ENCODE results near the gene CDH4.
A peak's percentile ranks its signal among the peaks of the same experiment; 100 is the strongest.

Gene CDH4

DNA sequence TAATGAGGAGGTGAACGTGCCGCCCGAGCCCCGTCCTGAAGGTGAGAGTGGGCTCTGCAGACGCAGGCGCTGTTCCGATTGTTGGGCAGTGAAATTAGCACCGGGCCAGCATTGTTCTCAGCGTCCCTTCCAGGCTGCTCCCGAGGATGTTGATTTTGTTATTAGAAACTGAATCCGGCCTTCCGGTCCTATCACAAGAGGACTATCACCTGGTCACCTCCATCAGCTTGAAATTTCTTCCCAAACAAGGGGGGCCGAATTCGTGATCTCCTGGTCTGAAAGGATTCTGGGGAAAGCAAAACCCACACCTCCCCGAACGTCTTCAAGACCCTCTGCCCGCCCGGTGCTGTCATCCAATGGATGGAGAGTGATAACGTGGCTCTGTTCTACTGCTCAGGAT is 627.6 kb downstream of the CDH4 start:
- DNase-seq = no peak

DNA sequence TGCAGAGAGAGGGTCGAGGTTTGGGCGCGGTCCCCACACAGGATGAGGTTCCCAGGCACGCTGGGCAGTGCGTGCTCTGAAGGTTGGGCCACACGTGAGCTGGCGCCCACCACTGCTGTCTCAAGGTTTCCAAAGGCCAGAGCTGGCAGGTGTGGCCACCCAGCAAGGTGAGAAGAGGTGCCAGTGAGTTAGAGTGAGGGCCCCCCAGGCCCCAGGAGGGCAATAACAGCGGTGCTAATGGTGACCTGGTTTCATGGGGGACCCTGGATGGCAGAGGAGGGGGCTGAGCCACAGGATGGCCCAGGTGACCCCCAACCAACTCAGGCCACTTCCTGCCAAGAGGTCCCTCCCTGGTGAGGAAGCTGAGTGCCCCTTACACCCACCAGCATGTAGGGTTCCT is 628.6 kb downstream of the CDH4 start:
- no peak for DNase-seq

DNA sequence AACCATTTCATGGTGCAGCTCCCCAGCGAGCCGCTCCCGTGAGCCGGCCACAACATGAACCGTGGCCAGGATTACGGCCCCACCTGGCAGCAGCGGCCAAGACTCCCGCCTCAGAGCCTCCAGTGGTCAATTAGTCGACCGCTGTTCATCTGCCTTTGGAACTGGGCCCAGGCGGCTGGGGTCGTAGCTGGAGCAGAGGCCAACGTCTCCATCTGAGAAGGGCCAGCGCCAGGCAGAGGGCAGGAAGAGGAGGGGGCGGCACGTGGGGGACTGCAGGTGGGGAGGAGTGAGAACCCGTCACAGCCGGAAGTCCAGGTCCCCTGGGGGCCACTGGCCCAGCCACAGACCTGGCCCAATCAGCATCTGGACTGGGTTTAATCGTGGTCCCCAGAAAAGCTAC is 629.4 kb downstream of the CDH4 start:
- DNase-seq = no peak

DNA sequence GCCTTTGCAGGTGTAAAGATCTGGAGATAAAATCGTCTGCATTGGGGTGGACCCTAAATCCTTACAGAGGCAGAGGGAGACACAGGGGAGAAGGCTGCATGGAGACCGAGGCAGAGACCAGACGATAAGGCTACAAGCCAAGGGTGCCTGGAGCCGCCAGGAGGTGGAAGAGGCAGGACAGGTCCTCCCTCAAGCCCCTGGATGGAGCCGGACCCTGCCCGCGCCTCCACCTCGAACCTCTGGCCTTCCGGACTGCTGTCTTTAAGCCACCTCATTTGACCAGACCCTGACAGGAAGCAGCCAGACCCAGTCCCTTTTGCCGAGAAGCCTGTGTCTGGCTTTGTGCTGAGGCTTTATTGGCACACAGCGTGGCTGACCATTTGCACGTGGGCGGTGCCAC is 629.8 kb downstream of the CDH4 start:
- DNase-seq = no peak

DNA sequence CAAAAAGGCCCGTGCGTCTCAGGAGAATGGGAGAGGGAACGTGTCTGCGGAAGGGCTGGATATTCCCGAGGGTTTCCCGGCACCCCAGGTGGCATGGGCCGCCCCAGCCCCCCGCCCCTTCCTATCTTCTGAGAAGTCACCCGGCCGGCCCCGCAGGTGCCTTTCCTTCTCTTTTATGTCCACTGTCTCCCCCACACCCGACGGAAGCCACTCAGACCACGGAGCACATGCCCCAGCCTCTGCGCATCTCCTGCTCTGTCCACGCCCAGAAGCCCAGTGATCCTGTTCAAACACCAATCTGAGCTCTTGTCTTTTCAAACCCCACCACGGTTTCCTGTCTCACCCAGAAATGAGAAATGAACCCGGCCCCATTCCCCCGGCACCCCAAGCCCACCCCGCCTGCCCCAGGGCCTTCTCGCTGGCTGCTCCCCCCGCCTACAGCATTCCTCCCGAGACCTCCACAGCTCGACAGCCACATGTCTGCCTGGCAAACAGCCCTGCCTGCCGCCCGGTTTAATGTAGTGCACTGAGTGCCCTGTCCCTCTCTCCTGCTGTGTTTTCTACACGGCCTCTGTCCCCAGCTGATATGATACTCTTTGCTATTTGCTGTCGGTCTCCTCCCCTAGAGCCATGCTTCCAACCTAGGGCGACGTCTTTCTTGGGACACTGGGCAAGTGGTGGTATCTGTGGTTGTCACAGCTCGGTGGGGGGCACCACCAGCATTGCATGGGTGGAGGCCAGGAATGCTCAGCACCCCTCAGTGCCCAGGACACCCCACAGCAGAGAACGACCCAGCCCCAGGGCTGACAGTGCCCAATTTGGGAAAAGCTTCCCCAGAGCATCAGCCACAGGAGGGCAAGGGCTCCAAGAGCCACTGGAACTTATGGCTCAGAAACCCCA is 630.9 kb downstream of the CDH4 start:
- no peak for DNase-seq

DNA sequence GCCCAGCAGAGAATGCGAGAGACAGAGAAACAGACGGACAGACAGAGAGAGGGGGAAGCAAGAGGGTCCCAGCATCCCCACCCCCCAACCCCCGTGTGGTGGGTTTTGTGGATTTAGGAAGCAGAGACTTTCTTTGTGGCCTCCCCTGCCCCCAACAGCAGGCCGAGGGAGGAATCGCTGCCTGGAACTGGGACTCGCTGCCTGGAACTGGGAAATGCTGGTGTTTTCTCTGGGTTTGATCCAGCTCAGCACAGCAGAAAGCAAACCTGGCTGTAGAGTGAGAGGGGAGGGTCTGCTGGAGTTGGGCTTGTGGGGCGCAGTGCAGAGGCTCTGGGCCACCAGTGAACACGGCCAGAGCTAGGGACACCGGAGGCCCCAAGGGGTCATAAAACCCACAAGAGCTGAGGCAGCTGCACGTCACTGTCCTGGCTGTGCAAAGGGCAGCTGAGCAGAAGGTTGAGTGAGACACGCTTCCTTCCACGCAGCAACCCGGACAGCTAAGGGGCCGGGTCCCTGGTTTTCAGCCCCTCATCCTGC is 631.9 kb downstream of the CDH4 start:
- no peak for DNase-seq

DNA sequence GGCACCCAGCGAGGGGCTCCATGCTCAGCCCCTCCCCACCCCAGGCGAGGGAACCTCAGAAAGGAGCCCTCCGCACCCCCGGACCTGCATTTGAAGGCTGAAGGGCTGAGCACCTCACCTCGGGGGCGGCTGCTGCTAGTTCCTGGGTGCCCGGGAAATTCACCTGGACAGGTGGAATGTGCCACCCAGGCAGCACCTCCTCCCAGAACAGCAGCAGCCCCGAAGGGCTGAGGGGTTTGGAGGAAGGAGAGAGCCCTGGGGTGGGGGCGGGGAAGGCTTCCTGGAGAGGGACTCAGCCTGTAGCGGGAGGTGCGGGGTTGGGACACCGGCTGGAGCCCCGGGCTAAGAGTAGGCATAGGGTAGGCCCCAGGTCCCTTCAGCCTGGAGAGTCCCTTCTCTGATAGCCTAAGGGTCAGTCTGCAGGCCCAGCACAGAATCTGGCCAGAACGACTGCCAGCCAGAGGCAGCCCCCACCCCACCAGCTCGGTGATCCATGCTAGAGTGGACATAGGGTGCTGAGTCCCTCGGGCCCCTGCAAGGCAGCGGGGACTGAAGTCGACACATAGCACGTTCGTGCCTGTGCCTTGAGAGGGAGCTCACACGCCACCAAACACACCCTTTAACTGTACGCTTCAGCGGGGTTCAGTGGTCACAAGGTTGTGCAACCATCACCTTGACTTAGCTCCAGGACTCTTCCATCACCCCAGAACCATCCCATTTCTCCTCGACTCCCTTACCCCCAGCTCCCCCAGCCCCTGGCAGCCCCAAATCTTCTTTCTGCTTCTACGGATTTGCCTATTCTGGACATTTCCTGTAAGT is 632.7 kb downstream of the CDH4 start:
- DNase-seq = no peak

DNA sequence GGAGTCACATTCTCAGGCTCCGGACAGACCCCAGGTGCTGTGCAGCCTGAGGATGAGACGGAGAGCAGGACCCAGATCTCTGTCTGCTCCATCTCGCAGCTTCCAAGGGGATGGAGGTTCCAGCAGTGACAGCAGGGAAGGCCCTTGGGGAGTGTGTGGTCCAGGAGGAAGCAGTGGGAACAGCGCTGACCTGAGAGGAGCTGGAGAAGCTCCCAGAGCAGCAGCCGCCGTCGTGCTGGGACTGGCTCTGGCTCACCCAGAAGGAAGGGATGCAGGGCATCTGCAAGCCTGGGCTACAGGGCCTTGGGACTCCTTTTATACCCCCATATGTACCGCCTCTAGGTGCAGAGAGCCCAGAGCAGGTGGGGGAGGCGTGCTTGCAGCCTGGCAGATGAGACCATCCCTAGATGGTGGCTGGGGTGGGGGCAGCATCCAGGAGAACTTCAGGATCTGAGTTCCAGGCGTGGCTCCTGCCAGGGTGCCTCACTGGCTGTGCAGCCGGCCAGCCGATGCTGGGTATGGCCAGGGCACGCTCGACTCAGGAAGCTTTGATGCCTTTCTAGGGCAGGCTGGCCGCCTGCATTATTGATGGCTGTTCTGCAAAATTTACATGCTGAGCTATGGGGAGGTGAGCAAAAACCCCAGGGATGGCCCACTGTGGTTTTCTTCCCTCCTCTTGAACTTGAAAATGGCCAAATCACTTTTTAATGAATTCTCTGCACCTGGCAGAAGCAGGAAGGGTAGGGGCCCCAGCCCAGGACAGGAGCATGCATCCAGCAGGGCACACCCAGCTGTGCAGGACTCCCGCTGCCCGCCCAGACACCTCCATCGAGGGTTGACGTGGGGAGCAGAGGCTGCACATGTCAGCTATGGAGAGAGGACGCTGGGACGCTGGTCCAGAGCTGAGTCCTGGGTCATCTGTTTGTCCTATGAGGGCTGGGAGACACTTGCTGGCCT is 634.0 kb downstream of the CDH4 start:
- no peak for DNase-seq

DNA sequence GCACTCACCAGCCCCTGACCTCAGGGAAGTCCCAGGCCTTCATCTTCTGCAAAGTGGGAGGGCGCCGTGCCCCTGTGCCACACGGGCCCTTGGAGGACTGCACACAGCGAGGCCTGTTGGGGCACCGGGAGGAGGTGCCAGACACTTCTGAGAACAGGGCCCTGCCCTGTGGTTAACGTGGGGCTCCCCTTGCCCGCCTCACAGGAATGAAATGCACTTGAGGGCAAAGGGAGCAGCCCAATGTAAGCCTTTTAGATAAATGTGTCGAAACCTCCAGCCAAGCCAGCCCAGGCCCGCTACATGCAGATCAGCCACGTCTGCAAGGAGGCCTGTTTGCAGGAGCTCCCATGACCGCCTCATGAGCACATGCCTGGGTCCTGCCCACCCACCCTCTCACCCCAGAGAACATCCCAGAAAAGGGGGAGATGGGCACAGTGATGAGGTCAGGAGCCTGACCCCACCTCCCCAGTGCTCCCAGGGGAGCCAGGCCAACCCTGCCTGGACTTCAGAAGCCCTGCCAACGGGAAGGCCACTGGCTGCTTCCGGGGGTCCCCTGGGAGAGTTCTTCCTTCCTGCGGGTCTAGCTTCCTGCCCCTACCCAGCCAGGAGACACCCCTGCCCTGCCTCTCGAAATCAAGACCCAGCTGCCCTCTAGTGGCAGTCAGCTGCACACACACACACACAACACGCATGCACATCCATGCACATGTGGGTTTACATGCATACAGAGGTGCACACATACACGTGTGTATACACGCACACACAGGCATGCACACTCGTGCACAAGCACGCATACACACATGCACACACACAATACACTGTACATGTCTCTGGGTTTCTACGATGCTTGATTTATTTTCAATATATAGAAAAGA is 634.9 kb downstream of the CDH4 start:
- peak; percentile 15 to 35 for DNase-seq

DNA sequence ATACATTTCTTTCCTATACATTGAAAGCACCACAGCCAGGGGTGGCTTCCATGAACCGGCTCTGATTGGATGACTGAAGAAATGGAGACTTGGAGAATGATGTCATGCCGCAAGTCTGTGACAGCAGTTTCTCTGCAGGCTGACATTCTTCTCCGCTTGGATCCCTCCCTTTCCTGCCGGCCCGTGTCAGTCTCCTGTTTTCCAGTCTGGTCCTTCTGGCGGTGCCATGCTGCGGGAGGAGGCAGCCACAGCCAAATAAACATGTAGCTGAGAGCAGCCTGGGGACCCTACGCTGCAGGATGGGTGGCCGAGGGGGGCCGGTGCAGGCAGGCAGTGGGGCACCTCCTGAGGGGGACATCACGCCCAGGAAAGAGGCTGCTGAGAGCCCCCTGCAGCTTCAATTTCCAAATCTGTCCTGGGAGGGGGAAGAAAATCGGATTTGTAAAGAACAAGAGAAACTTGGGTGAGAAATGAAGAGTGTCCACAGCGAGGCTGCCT is 635.6 kb downstream of the CDH4 start:
- DNase-seq = no peak

DNA sequence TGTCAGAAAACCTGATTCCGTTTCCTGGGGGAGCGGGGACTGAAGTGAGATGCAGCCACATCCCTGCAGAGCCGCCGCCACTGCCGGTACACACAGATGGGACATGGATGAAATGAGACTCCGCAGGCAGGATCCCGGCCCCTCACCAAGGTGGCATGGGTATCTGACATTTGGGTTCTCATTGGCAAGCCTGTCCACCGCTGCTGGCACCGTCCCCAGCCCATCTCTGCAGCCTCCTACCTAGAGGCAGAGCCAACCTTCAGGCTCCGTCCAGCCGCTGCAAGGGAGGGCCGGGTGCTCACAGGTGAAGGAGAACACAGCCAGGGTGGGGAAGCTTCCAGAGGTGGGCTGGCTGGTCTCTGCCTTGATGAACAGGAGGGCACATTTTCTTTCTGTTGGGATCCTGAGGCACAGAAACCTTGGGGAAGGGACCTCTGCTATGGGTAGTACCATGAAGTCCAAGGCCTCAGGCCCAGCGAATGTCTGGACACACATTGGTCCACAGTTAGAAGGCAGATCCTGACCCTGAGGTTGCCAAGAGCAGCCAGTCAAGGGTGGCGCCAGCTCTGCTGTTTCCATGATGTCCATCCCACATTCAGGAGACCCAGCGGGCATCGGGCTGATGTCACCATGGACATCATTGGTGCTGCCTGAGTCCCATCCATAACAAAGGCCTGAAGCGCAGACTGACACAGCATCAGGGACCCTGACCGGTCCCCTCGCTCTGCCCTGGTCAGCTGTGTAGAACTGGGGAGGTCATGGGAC is 636.2 kb downstream of the CDH4 start:
- no peak for DNase-seq

DNA sequence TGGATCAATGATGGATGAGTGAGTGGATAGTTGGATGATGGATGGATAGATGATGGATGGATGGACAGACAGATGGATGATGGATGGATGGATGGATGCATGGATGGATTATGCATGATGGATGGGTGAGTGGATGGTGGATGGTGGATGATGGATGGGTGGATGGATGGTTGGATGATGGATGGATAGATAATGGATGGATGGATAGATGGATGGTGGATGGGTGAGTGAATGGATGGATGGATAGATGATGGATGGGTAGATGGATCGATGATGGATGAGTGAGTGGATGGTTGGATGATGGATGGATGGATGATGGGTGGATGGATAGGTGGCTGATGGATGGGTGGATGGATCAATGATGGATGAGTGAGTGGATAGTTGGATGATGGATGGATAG is 637.6 kb downstream of the CDH4 start:
- DNase-seq = no peak

DNA sequence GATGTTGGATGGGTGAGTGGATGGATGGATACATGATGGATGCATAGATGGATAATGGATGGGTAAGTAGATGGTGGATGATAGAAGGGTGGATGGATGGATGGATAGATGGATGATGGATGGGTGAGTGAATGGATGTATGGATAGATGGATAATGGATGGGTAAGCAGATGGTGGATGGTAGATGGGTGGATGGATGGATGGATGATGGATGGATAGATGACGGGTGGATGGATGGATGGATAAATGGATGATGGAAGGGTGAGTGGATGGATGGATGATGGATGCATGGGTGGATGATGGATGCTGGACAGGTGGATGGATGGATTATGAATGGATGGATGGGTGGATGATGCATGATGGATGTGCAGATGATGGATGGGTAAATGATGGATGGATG is 638.1 kb downstream of the CDH4 start:
- no peak for DNase-seq

DNA sequence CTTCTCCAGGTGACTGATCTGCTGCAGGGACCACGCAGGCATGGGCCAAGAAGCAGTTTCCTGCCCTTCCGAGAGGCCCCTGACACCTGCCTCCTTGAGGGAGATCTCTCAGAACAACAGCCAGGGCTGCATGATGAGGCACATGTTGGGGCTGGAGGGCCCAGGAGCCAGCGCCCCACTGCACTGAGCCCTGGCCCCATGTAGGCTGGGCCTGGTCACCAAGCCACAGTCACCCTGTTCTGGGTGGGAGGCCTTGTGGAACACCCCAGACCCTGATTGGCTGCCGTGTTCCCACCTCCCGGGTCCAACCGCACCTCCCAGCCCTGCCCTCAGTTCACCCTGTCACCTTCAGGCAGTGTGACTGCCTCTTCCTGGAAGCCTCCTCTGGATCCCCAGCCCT is 639.4 kb downstream of the CDH4 start:
- DNase-seq = no peak

DNA sequence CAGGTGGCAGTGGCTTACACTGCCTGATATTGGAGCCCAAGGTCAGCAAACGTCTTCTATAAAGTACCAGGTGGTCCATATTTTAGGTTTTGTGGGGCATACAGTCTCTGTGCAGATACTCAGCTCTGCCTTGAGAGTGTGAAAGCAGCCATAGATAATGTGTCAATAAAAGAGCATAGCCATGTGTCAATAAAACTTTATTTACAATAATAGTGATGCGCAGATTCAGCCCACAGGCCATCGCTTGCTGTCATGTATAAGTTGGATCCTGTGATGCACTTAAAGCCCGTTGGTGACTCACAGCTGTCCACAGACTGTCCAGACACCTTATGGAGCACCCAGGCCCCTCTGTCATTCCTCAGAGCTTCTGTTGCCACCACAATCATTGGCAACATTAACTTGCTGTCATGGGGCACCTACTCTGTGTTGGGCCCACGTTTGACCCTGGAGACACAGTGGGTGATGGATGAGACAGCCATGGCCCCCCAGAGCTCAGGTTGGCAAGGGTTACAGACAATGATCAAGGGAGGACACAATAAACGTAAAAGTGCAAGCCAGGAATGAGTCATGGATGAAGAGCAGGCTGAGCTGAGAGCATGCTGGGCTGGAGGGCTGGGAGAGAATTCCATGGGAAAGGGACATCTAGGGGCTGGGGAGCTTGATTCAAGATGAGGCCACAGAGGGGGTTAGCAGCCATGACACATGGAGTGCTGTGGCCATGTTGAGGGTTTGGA is 640.0 kb downstream of the CDH4 start:
- no peak for DNase-seq

DNA sequence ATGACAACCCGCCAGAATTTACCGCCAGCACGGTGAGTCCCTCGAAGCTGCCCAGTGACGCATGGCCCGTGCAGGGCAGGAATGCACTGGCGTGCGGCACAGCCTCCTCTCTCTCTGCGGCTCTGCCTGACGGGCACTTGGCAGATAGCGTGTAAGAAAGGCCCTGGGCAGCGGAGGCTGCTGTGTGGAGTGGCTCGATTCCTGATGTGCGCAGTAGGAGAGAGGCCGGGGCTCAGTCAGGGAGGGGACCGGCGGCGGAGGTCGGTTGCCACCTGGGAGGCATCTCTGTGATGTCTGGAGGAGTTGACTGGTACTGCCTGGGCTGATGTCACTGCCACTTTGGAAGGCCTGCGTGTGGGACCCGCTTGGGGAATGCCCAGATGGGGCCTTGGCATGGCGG is 643.0 kb downstream of the CDH4 start:
- no peak for DNase-seq

DNA sequence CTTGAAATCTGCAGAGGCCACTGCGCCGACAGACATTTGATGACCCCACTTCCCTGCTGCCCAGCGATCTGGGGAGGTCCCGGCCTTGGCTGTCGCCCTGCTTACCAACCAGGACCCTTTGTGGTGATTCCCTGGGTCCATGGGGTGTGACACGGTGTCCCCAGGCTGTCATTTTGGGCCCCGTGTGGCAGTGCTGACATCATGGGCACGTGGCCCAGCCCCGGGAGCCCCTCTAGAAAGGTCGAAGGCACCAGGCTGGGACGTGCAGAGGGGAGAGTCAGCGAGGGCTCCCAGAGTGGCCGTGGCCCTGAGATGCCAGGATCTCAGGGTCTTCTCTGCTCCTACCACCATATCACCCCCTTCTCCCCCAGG is 643.6 kb downstream of the CDH4 start:
- DNase-seq = no peak

DNA sequence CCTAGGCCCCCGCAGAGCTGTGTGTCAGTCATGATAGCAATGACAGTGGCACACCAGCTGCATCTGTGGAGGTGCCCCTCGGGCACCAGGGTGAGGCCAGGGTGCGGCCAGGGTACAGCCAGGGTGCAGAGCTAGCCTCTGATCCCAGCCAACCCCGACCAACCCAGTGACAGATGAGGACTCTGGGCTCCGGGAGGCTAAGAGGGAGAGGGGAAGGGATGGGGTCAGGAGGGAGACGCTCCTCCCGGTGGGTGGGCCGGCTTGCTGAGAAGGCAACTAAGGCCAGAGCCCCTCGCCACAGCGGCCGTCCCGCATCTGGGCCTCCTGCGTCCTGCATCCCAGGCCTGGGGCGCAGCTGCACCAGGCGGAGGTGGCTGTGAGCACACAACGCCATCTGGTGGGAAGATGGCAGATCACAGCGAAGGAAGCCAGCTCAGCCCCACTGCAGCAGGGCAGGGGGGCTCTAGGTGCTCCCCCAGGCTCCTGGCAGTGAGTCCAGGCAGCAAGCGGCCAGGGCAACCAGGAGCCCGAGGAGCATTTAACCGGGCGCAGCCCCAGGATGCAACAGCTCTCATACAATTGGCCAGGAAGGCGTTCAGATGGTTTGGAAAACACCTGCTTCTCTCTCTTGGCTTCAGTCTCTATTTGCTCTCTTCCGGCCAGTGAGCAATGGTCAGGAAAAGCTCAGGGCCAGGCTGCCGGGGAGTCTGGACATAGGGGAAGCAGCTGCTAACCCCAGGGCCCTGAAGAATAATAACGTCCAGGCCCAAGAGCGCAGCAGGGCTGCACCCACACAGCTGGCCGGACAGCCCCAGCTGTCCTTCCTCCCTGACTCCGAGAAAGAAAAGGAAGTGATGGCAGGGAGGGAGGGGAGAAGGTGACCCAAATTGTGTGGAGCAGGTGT is 644.2 kb downstream of the CDH4 start:
- DNase-seq = peak in 1 of 2 donors; percentile 20
